ENCODE results near the gene MPHOSPH6.

- TF ChIP-seq CTCF (IDR thresholded peaks at IDR 0.05; ENCODE audit: poor library complexity, severe bottlenecking), result no peak
- TF ChIP-seq EZH2 (IDR thresholded peaks at IDR 0.05; ENCODE audit: borderline replicate concordance, insufficient read depth, low read length, poor library complexity, severe bottlenecking), result no peak
- TF ChIP-seq POLR2AphosphoS5 (IDR thresholded peaks at IDR 0.05), result no peak
- no peak for TF ChIP-seq RAD21 (conservative IDR thresholded peaks at IDR 0.05)
- no peak for TF ChIP-seq EP300 (conservative IDR thresholded peaks at IDR 0.05; ENCODE audit: poor library complexity, severe bottlenecking)
- TF ChIP-seq TAF1 (IDR thresholded peaks at IDR 0.05; ENCODE audit: low read depth), result no peak
These were observed 5.6 kb upstream of the MPHOSPH6 start for GRCh38 chr16:82175627-82176026.

All from neural cell (in vitro differentiated cells).